NCI-H1436 treated with DMSO at 0.1 percent for 48 hours (cell line): ENCODE data around the gene GRIP2.

ENCODE experiments used
- DNase-seq: peaks from one replicate; lab custom pipeline; 2025; lab: John Stamatoyannopoulos, UW

Gene GRIP2

DNA sequence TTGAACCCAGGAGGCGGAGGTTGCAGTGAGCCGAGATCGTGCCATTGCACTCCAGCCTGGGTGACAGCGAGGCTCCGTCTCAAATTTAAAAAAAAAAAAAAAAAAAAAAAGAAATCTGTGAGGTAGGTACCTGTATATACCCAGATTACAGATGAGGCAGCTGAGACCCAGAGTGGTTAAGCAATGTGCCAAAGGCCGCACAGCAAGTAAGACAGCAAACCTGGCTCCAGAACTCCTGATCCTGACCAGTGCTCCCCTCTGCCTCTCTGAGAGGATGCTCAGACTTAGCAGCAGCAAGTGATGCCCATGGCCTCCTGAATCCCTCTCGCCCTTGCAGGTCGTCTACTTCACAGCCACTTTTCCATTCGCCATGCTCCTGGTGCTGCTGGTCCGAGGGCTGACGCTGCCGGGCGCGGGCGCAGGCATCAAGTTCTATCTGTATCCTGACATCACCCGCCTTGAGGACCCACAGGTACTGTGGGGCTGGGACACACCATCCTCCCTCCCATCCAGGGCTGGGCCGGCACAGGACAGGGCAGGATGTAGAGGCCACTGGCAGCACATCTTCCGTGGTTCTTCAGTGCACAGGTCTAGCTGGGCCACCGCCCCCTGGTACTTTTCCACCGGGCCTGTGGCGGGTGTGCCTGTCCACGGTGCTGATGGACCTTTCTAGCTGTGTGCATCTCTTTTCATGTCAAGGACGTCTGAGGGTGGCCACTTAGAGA is 73.8 kb downstream of the GRIP2 start:
- DNase-seq, result no peak

DNA sequence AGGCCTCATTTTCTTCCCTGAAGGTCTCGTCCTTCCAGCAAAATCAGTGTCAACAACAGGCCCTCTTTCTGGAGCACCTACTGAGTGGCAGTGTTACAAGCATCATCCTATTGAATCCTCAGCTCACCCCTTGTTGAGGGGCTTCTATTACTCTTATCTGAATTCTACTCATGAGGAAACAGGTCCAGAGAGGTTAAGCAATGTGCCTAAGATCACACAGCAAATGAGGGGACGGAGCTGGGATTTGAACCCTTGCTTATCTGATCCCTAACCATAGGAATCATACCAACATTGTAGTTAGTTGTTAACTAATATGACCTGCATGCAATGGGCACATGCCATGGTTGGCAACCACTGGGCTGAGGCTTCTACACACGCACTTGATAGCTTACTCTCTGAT is 74.7 kb downstream of the GRIP2 start:
- DNase-seq, result no peak

DNA sequence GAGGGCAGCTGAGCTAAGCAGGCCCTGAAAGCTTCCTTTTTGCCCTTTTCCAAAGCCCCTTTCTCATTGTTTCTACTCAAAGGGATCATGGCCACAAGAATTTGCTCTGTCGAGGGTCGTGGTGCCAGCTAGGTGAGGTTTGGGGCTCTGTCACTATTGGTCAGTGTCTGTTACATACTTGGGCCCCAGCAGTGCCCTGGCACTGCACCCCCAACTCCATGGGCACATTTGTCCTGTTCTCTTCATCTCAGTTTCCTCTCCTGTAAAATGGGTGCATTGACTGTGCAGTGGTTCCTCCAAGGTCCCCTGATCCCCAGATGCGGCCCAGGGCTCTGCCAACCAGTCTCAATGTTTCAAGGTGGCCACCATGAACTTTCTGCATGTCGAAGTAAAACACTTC is 75.6 kb downstream of the GRIP2 start:
- no peak for DNase-seq

DNA sequence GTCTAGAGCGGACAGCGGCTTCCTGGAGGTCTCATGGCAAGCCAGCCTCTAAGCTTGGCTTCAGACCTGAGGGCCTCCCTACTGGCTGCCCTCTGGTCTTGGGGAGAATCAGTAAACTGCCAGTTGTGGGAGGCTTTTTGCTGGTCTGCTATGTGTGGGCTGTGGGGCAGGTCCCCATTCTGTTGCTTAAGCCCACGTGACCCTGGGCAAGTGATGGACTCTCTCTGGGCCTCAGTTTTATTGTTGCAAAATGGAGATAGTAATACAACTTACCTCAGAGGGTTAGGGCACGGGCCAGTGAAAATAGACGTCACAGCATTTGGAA is 76.0 kb downstream of the GRIP2 start:
- DNase-seq, result no peak

DNA sequence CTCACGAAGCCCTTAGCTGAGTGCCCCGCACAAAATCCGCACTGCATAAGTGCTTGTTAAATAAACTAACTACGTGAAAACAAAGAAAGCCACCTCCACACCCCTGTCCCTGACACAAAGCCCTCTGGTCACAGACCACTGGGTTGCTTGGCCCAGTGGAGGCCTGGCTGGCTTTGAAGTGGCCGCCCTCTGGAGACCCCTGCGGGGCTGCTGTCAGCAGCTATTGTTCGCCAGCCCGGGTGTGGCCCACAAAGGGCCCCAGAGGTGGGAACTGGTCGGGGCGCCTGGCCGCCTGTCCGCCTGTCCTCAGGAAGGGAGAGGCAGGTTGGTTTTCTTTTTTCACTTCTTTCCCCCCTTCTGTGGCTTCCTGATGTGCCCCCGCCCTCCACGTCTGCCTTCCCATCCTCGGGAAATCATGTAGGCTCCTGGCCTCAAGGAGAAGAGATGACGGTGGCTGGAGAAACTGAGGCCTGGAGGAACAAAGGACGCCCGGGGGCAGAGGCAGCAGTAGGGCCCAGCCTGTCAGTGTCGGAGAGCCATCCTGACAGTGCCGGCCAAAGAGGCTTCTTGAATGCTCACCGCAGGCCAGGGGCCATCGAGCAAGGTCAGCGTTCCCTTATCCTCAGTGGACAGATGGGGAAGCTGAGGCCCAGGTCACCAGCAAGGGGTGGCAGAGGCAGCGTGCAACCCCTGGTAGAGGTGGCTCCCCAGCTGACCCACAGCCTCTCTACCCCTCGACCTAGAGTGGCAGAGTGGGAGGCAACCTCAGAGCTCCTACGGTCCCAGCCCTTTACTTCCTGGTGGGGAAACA is 76.6 kb downstream of the GRIP2 start:
- DNase-seq, result no peak

DNA sequence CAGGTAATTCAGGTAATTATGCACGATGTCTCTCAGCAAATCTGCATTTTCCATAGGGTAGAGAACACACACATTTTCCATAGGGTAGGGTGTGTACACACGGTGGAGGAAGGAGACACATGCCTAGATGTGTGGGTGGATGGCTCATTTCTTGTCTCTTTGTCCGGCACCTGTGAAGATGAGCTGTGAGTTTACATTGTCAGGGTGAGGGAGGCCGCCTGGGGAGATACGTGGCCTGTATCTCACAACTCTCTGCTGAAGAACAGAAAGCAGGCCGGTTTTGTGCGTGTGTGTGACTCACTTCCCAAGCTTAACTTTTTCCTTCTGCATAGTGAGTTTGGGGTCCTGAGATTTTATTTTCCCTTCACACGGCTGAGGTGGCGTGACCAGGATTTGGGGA is 77.4 kb downstream of the GRIP2 start:
- DNase-seq, result no peak

DNA sequence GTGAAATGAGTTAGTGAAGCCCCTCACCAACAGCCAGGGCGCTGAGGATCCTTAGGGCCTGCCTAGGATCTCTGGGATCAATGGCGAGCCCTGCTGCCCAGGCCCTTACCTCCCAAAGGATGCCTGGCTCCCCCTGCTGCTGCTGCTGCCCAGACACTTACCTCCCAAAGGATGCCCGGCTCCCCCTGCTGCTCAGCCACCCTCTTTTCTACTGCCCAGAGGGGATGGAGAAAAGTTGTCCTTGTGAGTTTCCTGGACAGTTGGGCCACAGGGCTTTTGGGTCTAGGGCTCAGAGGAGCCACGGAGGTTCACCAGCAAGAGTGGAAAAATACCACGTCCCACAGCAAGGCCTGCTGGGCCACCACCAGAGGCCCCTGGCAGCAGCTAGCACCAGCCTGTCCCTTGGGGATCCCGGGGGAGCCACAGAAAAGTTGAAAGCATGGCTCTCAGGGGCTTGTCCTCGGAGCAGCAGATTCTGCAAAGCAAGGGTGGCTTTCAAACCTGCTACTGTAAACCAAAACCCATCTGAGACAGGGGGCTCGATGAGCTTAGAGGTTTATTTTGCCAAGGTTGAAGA is 78.3 kb downstream of the GRIP2 start:
- no peak for DNase-seq

DNA sequence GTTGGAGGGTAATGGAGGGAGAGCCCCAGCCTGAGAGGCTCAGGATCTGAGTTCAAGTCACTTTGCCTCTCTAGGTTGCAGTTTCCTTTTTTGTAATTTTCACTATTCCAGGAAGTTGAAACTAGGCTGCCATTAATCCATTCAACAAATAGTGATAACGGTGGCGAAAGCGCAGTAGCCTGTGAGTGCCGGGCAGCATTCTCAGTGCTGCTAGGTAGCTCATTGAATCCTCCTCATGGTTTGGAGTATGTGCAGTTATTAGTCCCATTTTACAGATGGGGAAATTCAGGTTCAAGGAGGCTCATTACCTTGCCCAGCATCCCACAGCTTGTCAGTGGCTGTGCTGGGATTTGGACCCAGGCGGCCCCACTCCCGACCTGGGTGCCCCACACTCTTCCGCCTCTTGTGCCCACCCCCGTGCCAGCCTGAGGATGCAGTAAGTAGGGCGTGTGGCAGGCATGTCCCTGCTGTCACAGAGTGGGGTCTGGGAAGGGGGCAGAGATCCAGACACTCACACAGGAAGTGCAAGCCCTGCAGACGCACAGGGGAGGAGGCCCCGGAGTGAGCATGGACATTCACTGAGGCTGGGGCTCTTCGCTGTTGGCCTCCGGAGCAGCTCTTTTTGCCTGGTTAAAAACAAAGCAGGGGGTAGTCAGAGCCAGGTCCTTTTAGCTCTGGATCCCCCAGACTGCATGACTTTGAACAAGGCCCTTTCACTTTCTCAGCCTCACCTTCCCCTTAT is 79.0 kb downstream of the GRIP2 start:
- DNase-seq, result no peak

DNA sequence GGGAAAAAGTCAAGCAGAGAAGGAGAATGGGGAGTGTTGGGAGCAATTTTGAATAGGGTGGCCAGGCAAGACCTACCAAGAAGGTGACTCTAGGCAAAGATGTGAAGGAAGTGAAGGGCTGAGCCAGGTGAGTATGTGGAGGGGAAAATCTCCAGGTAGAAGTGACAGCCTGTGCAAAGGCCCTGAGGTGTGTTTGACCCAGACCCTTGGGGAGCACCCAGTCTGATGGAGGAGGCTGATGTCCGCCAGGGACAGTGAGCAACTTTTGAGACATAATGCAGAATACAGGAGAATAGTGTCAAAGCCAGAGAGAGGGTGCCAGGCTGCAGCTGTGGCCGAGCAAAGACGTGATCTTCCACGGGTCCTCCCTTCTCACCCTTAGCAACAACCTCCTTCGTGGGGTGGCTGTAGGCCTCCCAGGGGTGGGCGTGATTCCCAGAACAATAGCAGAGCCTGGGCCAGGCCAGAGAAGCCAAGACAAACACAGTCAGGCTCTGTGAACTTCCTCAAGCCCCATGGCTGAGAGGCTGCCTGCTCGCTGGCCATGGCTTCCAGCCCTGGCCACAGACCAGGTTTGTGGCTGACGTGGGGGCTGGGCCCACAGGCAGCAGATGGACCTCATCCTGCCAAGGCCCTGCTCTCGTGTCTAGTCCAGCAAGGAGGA is 79.7 kb downstream of the GRIP2 start:
- no peak for DNase-seq

DNA sequence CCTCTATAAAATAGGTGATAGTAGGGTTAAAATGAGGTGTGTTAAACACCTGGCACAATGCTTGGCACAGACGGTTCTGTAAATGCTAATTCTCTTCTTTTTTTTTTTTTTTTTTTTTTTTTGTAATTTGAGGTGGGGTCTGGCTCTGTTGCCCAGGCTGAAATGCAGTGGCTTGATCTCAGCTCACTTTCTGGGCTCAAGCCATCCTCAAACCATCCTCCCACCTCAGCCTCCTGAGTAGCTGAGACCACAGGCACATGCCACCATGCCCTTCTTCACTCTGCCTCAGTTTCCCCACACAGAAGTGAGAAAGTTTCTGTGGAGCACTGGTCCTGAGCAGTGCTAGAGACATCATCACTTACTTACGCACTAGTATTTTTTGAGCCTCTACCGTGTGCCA is 80.4 kb downstream of the GRIP2 start:
- DNase-seq, result no peak

DNA sequence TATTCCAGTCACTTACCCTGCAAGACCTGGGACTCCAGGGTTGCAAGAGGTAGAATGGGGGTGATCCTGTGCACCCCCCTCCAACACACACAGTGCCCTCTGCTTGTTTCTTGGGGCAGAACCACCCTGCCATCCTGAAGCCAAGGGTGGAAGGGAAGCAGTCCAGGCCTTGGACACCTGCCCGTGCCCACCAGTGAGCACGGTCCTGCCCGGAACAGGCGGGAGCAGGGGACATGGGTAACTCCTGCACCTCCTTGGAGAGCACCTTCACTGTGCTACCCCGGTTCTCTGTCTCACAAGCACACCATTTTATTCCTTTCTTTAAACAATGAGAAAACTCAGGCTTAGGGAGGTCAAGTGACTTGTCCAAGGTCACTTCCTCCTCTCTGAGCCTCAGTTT is 80.8 kb downstream of the GRIP2 start:
- no peak for DNase-seq

DNA sequence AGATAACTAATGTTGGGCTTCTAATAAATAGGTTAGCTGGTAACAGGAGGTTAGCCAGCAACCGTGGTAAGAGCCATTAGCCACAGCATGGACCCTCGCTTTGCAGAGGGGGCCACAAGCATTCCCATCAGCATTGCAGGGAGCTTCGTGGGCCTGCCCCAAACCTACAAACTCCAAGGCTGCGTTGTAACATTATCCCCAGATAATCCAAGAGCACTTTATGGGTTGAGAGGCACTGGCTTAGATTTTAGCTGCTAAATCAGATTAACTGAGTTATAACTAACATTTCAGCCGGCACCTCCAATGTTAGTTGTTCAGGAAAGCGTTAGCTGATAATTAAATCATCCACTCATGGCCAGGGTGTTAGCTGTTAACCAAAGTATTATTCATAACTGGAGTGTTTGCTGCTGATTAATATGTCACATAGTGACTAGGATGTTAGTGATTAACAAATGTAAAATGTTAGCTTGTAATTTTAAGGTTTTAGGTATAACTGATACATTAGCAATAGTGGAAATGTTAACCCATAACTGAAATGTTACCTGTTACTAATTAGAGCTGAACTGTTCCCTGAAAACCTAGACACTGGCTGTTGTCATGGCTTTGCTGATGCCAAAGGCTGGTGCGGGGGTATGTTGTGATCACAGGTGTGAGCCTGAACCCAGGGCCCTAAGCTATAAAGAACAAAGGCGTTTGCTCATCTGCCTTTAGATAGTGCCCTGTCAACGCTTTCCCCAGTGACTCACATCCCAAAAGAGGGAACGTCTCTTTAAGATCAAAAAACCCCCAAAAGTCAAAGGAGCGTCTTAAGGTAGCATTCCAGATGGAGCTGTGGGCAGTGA is 81.5 kb downstream of the GRIP2 start:
- DNase-seq, result no peak

DNA sequence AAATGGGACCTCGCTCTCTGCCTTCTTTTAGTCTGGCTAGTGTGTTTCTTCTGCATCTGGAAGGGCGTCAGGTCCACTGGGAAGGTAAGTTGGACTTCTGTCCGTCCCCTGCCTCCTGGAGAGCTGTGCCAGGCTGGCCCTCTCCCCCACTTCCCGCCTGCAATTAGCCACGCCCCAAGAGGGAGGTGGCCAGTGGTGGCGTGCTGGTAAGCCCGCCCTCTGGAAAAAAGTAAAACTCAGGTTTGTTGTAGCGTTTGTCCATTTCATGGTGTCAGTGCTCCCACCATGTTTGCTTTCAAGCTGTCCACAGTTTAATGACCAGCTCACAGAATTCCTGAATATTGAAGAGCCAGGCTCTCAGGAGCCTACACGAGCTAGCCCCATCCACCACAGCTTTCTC is 82.1 kb downstream of the GRIP2 start:
- DNase-seq, result no peak

DNA sequence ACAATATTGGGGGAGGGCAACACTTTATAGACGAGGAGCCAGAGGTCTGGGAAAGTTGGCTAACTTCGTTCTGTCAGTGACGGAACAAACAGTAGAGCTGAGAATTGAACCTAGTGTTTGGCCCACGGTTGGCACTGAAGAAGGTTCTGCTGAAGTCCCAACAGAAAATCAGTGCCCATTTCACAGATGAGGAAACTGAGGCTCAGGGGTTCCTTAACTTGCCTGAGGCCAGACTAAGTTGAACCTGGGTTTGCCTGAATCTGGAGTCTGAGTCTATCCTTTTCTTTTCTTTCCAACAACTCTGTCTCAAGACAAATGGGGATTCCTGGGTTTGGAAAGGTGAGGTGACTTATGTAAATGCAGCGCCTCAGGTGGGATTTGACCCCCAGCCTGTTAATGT is 82.7 kb downstream of the GRIP2 start:
- no peak for DNase-seq

DNA sequence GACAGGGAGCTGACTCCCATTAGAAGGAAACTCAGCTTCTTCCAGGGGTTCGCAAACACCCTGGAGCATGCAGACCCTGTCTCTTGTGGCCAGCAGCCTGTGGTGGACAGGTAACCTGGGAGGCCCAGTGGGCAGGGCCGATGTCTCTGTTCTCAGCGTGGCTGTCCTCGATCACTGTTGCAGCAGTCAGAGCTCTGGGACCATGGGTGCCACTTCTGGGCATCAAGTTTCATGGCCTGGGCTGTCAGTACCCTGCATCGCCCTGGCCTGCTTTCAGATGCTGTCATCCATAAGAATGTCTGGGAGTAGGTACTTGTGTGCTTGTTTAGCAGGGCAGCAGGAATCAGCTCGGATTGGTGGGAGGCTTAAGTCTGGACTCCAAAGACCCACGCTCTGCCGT is 83.3 kb downstream of the GRIP2 start:
- no peak for DNase-seq

DNA sequence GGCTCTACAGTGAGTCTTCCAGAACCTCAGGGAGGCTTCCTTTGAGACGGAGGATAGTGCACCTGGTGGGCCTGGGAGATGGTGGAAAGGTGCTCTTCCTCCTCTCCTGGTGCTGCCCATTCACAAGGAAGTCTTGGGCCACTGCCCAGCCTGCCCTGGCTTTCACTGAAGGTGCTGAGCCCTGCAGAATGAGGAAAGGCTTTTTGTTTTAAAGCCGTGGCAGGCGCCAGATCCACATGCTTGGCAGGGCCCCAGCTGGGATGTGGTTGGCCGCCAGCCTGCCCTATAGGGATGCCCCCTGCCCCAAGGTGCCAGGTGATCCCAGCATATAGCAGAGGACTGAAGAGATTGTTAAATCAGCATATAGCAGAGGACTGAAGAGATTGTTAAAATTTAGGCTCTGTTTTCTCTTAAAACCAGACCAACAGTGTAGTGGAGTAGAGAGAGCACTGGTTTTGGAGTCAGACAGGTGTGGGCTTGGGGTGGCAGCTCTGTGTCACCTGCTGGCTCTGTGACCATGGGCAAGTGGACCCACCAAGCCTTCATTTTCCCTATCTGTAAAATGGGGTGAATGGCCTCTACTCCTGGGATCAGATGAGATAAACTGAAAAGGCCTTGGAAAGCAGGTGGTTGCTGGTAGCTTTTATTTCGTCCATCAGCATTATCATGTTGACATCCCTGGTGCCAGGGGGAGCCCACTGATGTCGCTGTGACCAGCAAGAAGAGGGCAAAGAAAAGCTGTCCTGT is 84.4 kb downstream of the GRIP2 start:
- no peak for DNase-seq

DNA sequence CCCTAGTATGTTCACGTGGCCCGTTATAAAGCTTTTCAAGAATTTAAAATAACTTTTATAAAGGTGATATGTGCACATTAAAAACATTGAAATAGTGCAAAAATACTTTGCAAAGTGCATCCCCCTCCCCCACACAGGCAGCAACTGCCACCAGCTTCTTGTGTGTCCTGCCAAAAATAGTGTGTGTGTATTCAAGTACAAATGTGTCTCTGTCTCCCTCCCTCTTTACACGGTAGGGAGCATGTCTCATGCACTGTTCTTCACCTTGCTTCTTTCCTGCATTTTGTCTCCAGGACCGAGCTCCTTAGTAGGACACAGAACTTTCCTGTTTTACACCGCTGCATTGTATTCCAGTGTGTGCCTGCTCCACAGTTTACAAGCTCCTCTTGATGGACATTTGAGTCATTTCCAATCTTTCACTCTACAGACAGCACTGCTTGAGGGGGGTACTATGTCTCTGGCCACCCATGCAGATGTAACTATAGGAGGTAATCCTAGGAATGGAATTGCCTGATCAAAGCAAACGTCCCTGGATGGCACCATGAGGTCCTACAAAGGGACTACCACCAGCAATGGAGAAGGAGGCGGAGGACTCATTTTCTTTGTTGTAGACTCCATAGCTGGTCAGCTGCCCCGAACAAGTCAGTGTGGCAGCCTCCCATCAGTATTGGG is 85.4 kb downstream of the GRIP2 start:
- DNase-seq, result no peak

DNA sequence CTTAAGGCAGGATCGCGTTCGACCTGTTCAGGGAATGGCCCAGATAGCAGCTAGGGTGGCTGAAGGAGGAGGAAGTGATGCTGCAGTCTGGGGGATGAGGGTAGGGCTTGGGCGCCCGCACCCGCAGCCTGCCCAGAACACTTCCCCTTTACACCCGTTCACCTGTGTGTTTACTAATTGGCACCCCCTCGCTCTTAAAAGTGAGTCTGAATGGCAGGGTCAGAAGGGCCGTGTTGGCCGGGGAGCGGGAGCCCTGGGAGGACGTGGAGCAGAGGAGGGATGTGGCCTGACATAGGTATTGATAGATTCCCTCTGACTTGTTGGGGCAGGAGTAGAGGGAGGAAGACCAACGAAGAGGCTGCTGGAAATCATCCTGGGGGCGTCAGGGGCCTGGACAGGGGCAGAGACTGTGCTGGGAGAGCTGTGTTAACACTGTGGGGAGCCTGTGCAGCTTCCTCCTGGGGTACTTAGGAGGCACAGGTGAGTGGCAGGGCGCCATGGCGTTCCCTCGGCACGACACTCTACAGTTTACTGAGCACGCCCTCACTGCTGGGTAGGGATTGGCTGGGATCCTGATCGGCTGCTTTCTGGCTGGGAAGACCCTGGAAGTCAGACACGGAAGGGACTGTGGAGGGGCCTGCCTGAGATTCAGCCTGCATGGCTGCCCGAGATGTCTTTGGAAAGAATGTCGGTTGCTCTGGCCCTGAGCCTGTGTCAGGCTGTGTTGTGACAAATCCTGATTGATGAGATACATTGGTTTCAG is 86.1 kb downstream of the GRIP2 start:
- no peak for DNase-seq
